ENCODE measurements around the gene PTHLH.

DNA sequence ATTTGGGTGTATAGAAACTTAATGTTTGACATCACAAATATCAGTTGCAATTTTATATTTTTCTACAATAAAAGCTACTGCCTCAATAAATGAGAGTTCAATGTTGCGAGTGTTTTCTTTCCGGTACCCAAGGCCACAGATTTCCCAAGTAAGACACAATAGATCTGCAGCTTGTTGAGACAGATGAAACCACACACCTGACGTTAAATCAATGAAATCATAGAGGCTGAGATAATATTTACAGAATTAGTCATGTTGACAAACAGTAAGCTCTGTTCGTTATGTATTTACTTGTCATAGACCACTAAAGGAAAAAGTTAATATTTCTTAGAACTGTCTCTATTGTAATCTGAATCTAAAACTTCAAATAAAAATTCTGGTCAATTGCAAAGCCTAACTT is 49.2 kb upstream of the PTHLH start:
- TF ChIP-seq CTCF (IDR thresholded peaks at IDR 0.05; ENCODE audit: insufficient read depth, low read length, poor library complexity, severe bottlenecking) (no peak), EZH2phosphoT487 (conservative IDR thresholded peaks at IDR 0.05; ENCODE audit: low read length) (no peak)
